Activated naive CD8-positive, alpha-beta T cell treated with anti-CD3 and anti-CD28 coated beads for 36 hours (primary cell): ENCODE data around the gene FANCE. TPM values are rescaled to one million over a fixed set of nuclear protein-coding genes. Genes with fewer than 3 reads are reported as not detected.

Experiments used
- DNase-seq: peaks from one replicate; pipeline ENCODE4 v3.0.0; 2021
- H3K27ac Mint-ChIP-seq: one replicate; pipeline ENCODE4 v1.8.0; 2022; ENCODE audit warnings: mild to moderate bottlenecking, moderate library complexity, mixed read lengths
- H3K27me3 Mint-ChIP-seq: one replicate; pipeline ENCODE4 v1.8.0; 2022; ENCODE audit warnings: mild to moderate bottlenecking, mixed read lengths
- H3K36me3 Mint-ChIP-seq: one replicate; pipeline ENCODE4 v1.8.0; 2021; ENCODE audit warnings: mild to moderate bottlenecking, mixed read lengths
- H3K4me1 Mint-ChIP-seq: one replicate; pipeline ENCODE4 v1.8.0; 2021; ENCODE audit warnings: mixed read lengths
- H3K4me3 Mint-ChIP-seq: one replicate; pipeline ENCODE4 v1.8.0; 2022; ENCODE audit warnings: mild to moderate bottlenecking, moderate library complexity, mixed read lengths
- H3K9me3 Mint-ChIP-seq: one replicate; pipeline ENCODE4 v1.8.0; 2022; ENCODE audit warnings: mixed read lengths
- total RNA-seq, 2 experiments: library from RNA; stranded (reverse); gene quantifications; one replicate each; pipeline ENCODE4 v1.2.3, GENCODE V29; 2021

Gene FANCE
- 10 to 100 TPM; 18.6 to 19.1 TPM for total RNA-seq

GRCh38 chr6:35452183-35453090 is at the start of gene FANCE:
Gene FANCE, plus strand, starts transcription at chr6:35452338. Its CDS starts 208 bp downstream, at chr6:35452546.
- Mint-ChIP-seq H3K4me3 (peak within 1 kb of the TSS; percentile 84), H3K27me3 (no peaks in the 10 kb centered on the region), H3K9me3 (no peaks in the 10 kb centered on the region), H3K4me1 (peaks cover 32% of the 10 kb centered on the region), H3K27ac (peak within 1 kb of the TSS; percentile 65), H3K36me3 (peaks cover 12% of the 10 kb centered on the region)
- DNase-seq: peak; percentile 91

- H3K9me3 Mint-ChIP-seq: no peaks in the 10 kb centered on the region
- no peak overlapping the region for H3K27ac Mint-ChIP-seq
- DNase-seq: no peak
- H3K27me3 Mint-ChIP-seq: no peaks in the 10 kb centered on the region
- H3K4me1 Mint-ChIP-seq: peaks cover 12% of the 10 kb centered on the region
- no peak overlapping the region for H3K4me3 Mint-ChIP-seq
- H3K36me3 Mint-ChIP-seq: no peaks in the 10 kb centered on the region
These were observed 49.3 kb upstream of the FANCE start for GRCh38 chr6:35402856-35403191.

- no peak overlapping the region for H3K27ac Mint-ChIP-seq
- no peaks in the 10 kb centered on the region for H3K27me3 Mint-ChIP-seq
- H3K9me3 Mint-ChIP-seq: no peaks in the 10 kb centered on the region
- H3K36me3 Mint-ChIP-seq: no peaks in the 10 kb centered on the region
- no peak overlapping the region for H3K4me3 Mint-ChIP-seq
- peaks cover 12% of the 10 kb centered on the region for H3K4me1 Mint-ChIP-seq
- no peak for DNase-seq
These were observed 48.3 kb upstream of the FANCE start for GRCh38 chr6:35403544-35404442.

- Mint-ChIP-seq H3K27ac (peak overlapping the region; percentile 39), H3K27me3 (no peaks in the 10 kb centered on the region), H3K9me3 (no peaks in the 10 kb centered on the region), H3K36me3 (peaks cover 7% of the 10 kb centered on the region), H3K4me1 (peaks cover 28% of the 10 kb centered on the region), H3K4me3 (no peak overlapping the region)
- no peak for DNase-seq
These were observed 45.2 kb upstream of the FANCE start for GRCh38 chr6:35406711-35407485.

- Mint-ChIP-seq H3K9me3 (no peaks in the 10 kb centered on the region), H3K27ac (peak overlapping the region; percentile 39), H3K4me1 (peaks cover 22% of the 10 kb centered on the region), H3K36me3 (peaks cover 17% of the 10 kb centered on the region), H3K4me3 (no peak overlapping the region), H3K27me3 (no peaks in the 10 kb centered on the region)
- DNase-seq: no peak
These were observed 42.9 kb upstream of the FANCE start for GRCh38 chr6:35409245-35409644.

GRCh38 chr6:35410131-35410530 is 42.0 kb upstream of the FANCE start:
- H3K4me3 Mint-ChIP-seq: no peak overlapping the region
- no peak for DNase-seq
- peak overlapping the region; percentile 80 for H3K27ac Mint-ChIP-seq
- H3K4me1 Mint-ChIP-seq: peaks cover 25% of the 10 kb centered on the region
- H3K27me3 Mint-ChIP-seq: no peaks in the 10 kb centered on the region
- H3K9me3 Mint-ChIP-seq: no peaks in the 10 kb centered on the region
- peaks cover 17% of the 10 kb centered on the region for H3K36me3 Mint-ChIP-seq

- Mint-ChIP-seq H3K27ac (peak overlapping the region; percentile 80), H3K4me1 (peaks cover 28% of the 10 kb centered on the region), H3K36me3 (peaks cover 21% of the 10 kb centered on the region), H3K4me3 (peak overlapping the region; percentile 48), H3K9me3 (no peaks in the 10 kb centered on the region), H3K27me3 (no peaks in the 10 kb centered on the region)
- DNase-seq: peak; percentile 21
These were observed 41.1 kb upstream of the FANCE start for GRCh38 chr6:35411066-35411465.

- H3K4me1 Mint-ChIP-seq: peaks cover 25% of the 10 kb centered on the region
- H3K4me3 Mint-ChIP-seq: no peak overlapping the region
- DNase-seq: no peak
- no peak overlapping the region for H3K27ac Mint-ChIP-seq
- H3K9me3 Mint-ChIP-seq: no peaks in the 10 kb centered on the region
- H3K27me3 Mint-ChIP-seq: no peaks in the 10 kb centered on the region
- H3K36me3 Mint-ChIP-seq: peaks cover 26% of the 10 kb centered on the region
These were observed 40.0 kb upstream of the FANCE start for GRCh38 chr6:35412102-35412501.

GRCh38 chr6:35413911-35414310 is 38.2 kb upstream of the FANCE start:
- peaks cover 39% of the 10 kb centered on the region for H3K36me3 Mint-ChIP-seq
- no peak overlapping the region for H3K27ac Mint-ChIP-seq
- no peaks in the 10 kb centered on the region for H3K27me3 Mint-ChIP-seq
- peaks cover 39% of the 10 kb centered on the region for H3K4me1 Mint-ChIP-seq
- H3K4me3 Mint-ChIP-seq: no peak overlapping the region
- H3K9me3 Mint-ChIP-seq: no peaks in the 10 kb centered on the region
- DNase-seq: no peak

- Mint-ChIP-seq H3K4me3 (no peak overlapping the region), H3K27ac (no peak overlapping the region), H3K4me1 (peaks cover 39% of the 10 kb centered on the region), H3K36me3 (peaks cover 41% of the 10 kb centered on the region), H3K27me3 (no peaks in the 10 kb centered on the region), H3K9me3 (no peaks in the 10 kb centered on the region)
- no peak for DNase-seq
These were observed 36.9 kb upstream of the FANCE start for GRCh38 chr6:35415065-35415891.

GRCh38 chr6:35417979-35418661 is 34.0 kb upstream of the FANCE start:
- peaks cover 28% of the 10 kb centered on the region for H3K4me1 Mint-ChIP-seq
- H3K27me3 Mint-ChIP-seq: no peaks in the 10 kb centered on the region
- H3K9me3 Mint-ChIP-seq: no peaks in the 10 kb centered on the region
- peak overlapping the region; percentile 80 for H3K27ac Mint-ChIP-seq
- no peak for DNase-seq
- peak overlapping the region; percentile 40 for H3K4me3 Mint-ChIP-seq
- H3K36me3 Mint-ChIP-seq: peaks cover 32% of the 10 kb centered on the region

- Mint-ChIP-seq H3K36me3 (peaks cover 25% of the 10 kb centered on the region), H3K4me1 (peaks cover 28% of the 10 kb centered on the region), H3K4me3 (no peak overlapping the region), H3K27ac (peak overlapping the region; percentile 10), H3K9me3 (no peaks in the 10 kb centered on the region), H3K27me3 (no peaks in the 10 kb centered on the region)
- DNase-seq: no peak
These were observed 32.7 kb upstream of the FANCE start for GRCh38 chr6:35419417-35419816.

GRCh38 chr6:35419961-35420360 is 32.2 kb upstream of the FANCE start:
- Mint-ChIP-seq H3K4me1 (peaks cover 26% of the 10 kb centered on the region), H3K27ac (no peak overlapping the region), H3K4me3 (no peak overlapping the region), H3K36me3 (peaks cover 27% of the 10 kb centered on the region), H3K9me3 (no peaks in the 10 kb centered on the region), H3K27me3 (no peaks in the 10 kb centered on the region)
- DNase-seq: no peak
